Gastroesophageal sphincter (tissue), 3 donors: ENCODE data around the gene NFATC2.

Experiments used
- CTCF ChIP-seq, 4 experiments: fragments of 200-600 bp in 2 of 4; fragments of 450-650 bp in 2 of 4; sonication (generic) in 1 of 4; IDR thresholded peaks; one replicate each; pipeline ENCODE4 v1.5.1; 2017 to 2019; ENCODE audit warnings: antibody characterized with exemption in 4 of 4, mild to moderate bottlenecking in 2 of 4, moderate library complexity in 2 of 4
- POLR2A ChIP-seq, 2 donors: fragments of 450-650 bp; IDR thresholded peaks; one replicate each; pipeline ENCODE4 v1.6.1; 2017; ENCODE audit warnings: antibody characterized with exemption in 2 of 2, mild to moderate bottlenecking in 2 of 2, moderate library complexity in 1 of 2
- POLR2AphosphoS5 ChIP-seq: sonication (generic); formaldehyde crosslinking; IDR thresholded peaks from one replicate; pipeline ENCODE4 v1.6.1; 2017; ENCODE audit warnings: antibody characterized with exemption

- TF ChIP-seq CTCF (IDR thresholded peaks at IDR 0.05) (no peak), POLR2A (IDR thresholded peaks at IDR 0.05) (no peak), POLR2AphosphoS5 (no peak)
These were observed 152.8 kb downstream of the NFATC2 start for GRCh38 chr20:51389543-51390264.
